GM12878 (cell line): ENCODE data around the gene DZIP1L. TPM values are rescaled to one million over a fixed set of nuclear protein-coding genes. Genes with fewer than 3 reads are reported as not detected.

Source experiments
- ATAC-seq: fragments of 200-7000 bp; cut with Tn5 transposase; 3 replicates; pipeline ENCODE4 v1.9.1; 2020; ENCODE audit warnings: mild to moderate bottlenecking, moderate library complexity
- BruUV-seq: library from RNA; stranded (reverse); fragments of 400-500 nt; replicated peaks from 2 replicates; lab custom pipeline; 2021; lab: Mats Ljungman, UMichigan
- CTCF ChIA-PET: fragments of 300-600 bp; sonication (Branson Sonifier 250); formaldehyde crosslinking; extraction: SDS; loops from one replicate; lab custom pipeline; 2021; ENCODE audit warnings: inconsistent platforms; lab: Yijun Ruan, JAX
- POLR2A ChIA-PET: fragments of 350-600 bp; formaldehyde crosslinking; extraction: SDS; loops from one replicate; lab custom pipeline; 2021; ENCODE audit warnings: inconsistent platforms; lab: Charles Lee
- RAD21 ChIA-PET: fragments of 300-600 bp; sonication (Branson Sonifier 250); formaldehyde crosslinking; loops from one replicate; lab custom pipeline; 2023; ENCODE audit warnings: antibody characterized with exemption; ENCODE audit not compliant: unreplicated experiment; lab: Charles Lee
- SMC1A ChIA-PET: fragments of 300-600 bp; sonication (Branson Sonifier 250); formaldehyde crosslinking; loops from one replicate; lab custom pipeline; 2023; ENCODE audit not compliant: unreplicated experiment, uncharacterized antibody; lab: Charles Lee
- DNase-seq: peaks from one replicate; pipeline ENCODE4 v3.0.0-alpha.2; 2011; ENCODE audit warnings: low read depth, low spot score
- FAIRE-seq: peaks from 3 replicates; lab custom pipeline; 2011; peaks lifted over from hg19 to GRCh38; lab: Jason Lieb, UNC
- H2AFZ ChIP-seq: 2 replicates; pipeline ENCODE4 v1.6.0; 2011; ENCODE audit warnings: low read depth, low read length, control low read depth; ENCODE audit not compliant: control insufficient read depth
- H3K27ac ChIP-seq: 2 replicates; pipeline ENCODE4 v1.5.1; 2011; ENCODE audit warnings: control low read depth; ENCODE audit not compliant: control insufficient read depth, insufficient read depth
- H3K27me3 ChIP-seq, 2 experiments: replicated peaks in 1 of 2; 2 replicates each; pipeline versions ENCODE4 v1.6.0 to v1.6.1; 2011; ENCODE audit warnings: low read length in 1 of 2; ENCODE audit not compliant: control insufficient read depth in 2 of 2, insufficient read depth in 2 of 2
- H3K36me3 ChIP-seq, 2 experiments: 2 replicates each; pipeline ENCODE4 v1.5.1; 2011; ENCODE audit warnings: low read length in 1 of 2; ENCODE audit not compliant: control insufficient read depth in 2 of 2, insufficient read depth in 2 of 2
- H3K4me1 ChIP-seq: 2 replicates; pipeline ENCODE4 v1.6.1; 2011; ENCODE audit warnings: mild to moderate bottlenecking, low read length, moderate library complexity, mixed read lengths; ENCODE audit not compliant: control insufficient read depth, insufficient read depth
- H3K4me2 ChIP-seq: 2 replicates; pipeline ENCODE4 v1.6.0; 2011; ENCODE audit warnings: control low read depth; ENCODE audit not compliant: control insufficient read depth, insufficient read depth
- H3K4me3 ChIP-seq: fragments of 200-600 bp; sonication (generic); 2 replicates; pipeline ENCODE4 v1.5.1; 2016
- H3K79me2 ChIP-seq: 2 replicates; pipeline ENCODE4 v1.6.0; 2011; ENCODE audit warnings: low read length; ENCODE audit not compliant: control insufficient read depth, insufficient read depth
- H3K9ac ChIP-seq: 2 replicates; pipeline ENCODE4 v1.8.0; 2011; ENCODE audit warnings: low read length, control low read depth, mixed read lengths; ENCODE audit not compliant: control insufficient read depth, insufficient read depth
- H3K9me3 ChIP-seq: replicated peaks from 3 replicates; pipeline ENCODE4 v1.5.1; 2011; ENCODE audit warnings: mild to moderate bottlenecking, low read length; ENCODE audit not compliant: control insufficient read depth, insufficient read depth
- H4K20me1 ChIP-seq: 2 replicates; pipeline ENCODE4 v1.6.0; 2011; ENCODE audit not compliant: control insufficient read depth, insufficient read depth
- CEBPB ChIP-seq, 2 experiments: fragments of 150-350 bp in 1 of 2; IDR thresholded peaks; 2 replicates each; pipeline ENCODE4 v1.6.1; 2012 to 2014; ENCODE audit warnings: low read depth in 2 of 2, low read length in 2 of 2, borderline replicate concordance in 1 of 2, inconsistent platforms in 1 of 2
- FOXK2 ChIP-seq: fragments of 450-650 bp; IDR thresholded peaks from 2 replicates; pipeline ENCODE4 v1.6.1; 2017; ENCODE audit warnings: mild to moderate bottlenecking, moderate library complexity
- PAX8 ChIP-seq: fragments of 450-650 bp; IDR thresholded peaks from 2 replicates; pipeline ENCODE4 v1.6.1; 2017; ENCODE audit warnings: mild to moderate bottlenecking, moderate library complexity
- RAD21 ChIP-seq: IDR thresholded peaks from 2 replicates; pipeline ENCODE4 v1.6.1; 2011; ENCODE audit warnings: mild to moderate bottlenecking, low read depth, low read length, moderate library complexity; ENCODE audit not compliant: insufficient read depth
- RELB ChIP-seq: fragments of 450-650 bp; IDR thresholded peaks from 2 replicates; pipeline ENCODE4 v1.6.1; 2017; ENCODE audit warnings: low read depth, mild to moderate bottlenecking, moderate library complexity
- RFX5 ChIP-seq: IDR thresholded peaks from 2 replicates; pipeline ENCODE4 v1.6.1; 2011; ENCODE audit warnings: low read depth, low read length, improper control_type of control experiment
- SMC3 ChIP-seq: IDR thresholded peaks from 2 replicates; pipeline ENCODE4 v1.6.1; 2011; ENCODE audit warnings: low read length, improper control_type of control experiment, borderline replicate concordance
- SREBF2 ChIP-seq: IDR thresholded peaks from 2 replicates; pipeline ENCODE4 v1.6.1; 2012; ENCODE audit warnings: mild to moderate bottlenecking, low read length
- WGBS: methylation state at CpG from one replicate; pipeline ENCODE4 v1.1.6; 2016; ENCODE audit warnings: low lambda C conversion rate; ENCODE audit not compliant: insufficient replicate concordance, insufficient coverage; ENCODE audit errors: missing lambda C conversion rate; 5-methylcytosine and 5-hydroxymethylcytosine counted together
- in situ Hi-C: fragments of 300-500 bp; cut with MboI; formaldehyde crosslinking; loops from 9 replicates; pipeline ENCODE4 v1.14.3; 2018; ENCODE audit warnings: mixed read lengths
- intact Hi-C: fragments of 100-400 bp; cut with micrococcal nuclease; formaldehyde crosslinking; loops from one replicate; pipeline ENCODE4 v1.14.2; 2022; ENCODE audit not compliant: unreplicated experiment
- polyA plus RNA-seq, 11 experiments: library from polyadenylated mRNA; depleted of rRNA in 4 of 11; unstranded in 6 of 11; stranded (reverse) in 5 of 11; fragments of >200 nt; fragmentation: Nextera tagmentation in 4 of 11; fragmentation: Illumina TruSeq in 1 of 11; extraction: Ambion mirVana in 4 of 11; extraction: Trizol in 1 of 11; gene quantifications; 1 replicate in 1 of 11; 2 replicates in 10 of 11; pipeline versions ENCODE4 v1.2.1 to v1.2.3, GENCODE V29; 2011 to 2016; ENCODE audit warnings: inconsistent platforms in 2 of 11, missing spikeins in 2 of 11, low read depth in 1 of 11
- total RNA-seq, 4 experiments: library from RNA; depleted of rRNA in 3 of 4; stranded (reverse); fragments of >200 nt in 3 of 4; fragmentation: Illumina TruSeq in 1 of 4; extraction: Trizol in 1 of 4; gene quantifications; 2 replicates each; pipeline versions ENCODE4 v1.2.1 to v1.2.3, GENCODE V29; 2013 to 2021
- TF ChIP-seq, protein P1 (sequence below): fragments of 450-650 bp; formaldehyde crosslinking; IDR thresholded peaks from 2 replicates; pipeline ENCODE4 v1.5.0; 2022; ENCODE audit warnings: mild to moderate bottlenecking, missing genetic modification characterization
- TF ChIP-seq, protein P2 (sequence below), 3 experiments: IDR thresholded peaks in 2 of 3; conservative IDR thresholded peaks in 1 of 3; 2 replicates each; pipeline ENCODE4 v1.5.1; 2011; ENCODE audit warnings: low read depth in 3 of 3, low read length in 3 of 3, mild to moderate bottlenecking in 3 of 3, control low read depth in 2 of 3, moderate library complexity in 2 of 3, inconsistent platforms in 1 of 3, mixed read lengths in 1 of 3; ENCODE audit not compliant: control insufficient read depth in 2 of 3, insufficient read depth in 1 of 3; ENCODE audit errors: extremely low read depth in 1 of 3

Gene DZIP1L
- total and polyA plus RNA-seq, 10 of the 15 experiments (the other 5 are each of a cell fraction or from before 2014, with no cell fraction given), result not detected

DNA sequence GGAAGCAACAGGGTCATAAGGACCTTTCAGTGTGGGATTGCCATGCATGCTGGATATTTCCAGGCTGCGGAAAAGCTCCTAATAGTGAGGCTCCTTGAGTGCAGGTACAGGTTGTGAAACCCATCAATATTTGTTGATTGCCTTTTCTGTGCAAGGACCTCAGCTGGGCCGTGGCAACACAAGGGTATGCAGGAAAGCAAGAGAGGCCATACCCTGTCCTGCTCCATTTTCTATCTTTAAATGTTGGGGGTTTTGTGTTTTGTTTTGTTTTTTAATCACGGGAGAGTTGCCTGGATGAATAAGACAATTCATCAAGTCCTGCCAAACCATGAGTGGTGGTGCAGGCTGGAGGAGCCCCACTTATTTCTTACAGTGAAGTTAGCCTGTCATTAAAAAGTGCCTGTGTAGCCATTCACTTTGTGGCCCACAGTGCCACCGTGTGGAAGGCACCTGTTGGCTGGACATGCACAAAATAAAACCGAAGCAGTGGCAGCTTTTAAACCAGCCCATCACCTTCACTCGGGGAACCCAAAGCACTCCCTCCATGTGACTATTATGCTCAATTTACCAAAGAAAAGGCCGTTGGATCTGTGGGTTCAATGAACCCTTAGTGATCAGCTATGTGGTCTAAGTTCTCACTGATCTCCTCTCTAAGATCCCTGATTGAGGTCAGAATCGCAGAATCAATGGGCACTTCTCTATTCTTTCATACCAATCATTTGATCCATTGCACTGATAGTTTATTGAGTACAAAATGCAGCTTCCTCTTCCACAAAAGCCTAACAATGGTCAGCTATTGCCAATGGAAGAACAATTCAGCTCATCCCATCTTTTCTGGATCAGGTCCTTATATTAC is 63.2 kb downstream of the DZIP1L start (continued):
- TF ChIP-seq, protein P1, sequence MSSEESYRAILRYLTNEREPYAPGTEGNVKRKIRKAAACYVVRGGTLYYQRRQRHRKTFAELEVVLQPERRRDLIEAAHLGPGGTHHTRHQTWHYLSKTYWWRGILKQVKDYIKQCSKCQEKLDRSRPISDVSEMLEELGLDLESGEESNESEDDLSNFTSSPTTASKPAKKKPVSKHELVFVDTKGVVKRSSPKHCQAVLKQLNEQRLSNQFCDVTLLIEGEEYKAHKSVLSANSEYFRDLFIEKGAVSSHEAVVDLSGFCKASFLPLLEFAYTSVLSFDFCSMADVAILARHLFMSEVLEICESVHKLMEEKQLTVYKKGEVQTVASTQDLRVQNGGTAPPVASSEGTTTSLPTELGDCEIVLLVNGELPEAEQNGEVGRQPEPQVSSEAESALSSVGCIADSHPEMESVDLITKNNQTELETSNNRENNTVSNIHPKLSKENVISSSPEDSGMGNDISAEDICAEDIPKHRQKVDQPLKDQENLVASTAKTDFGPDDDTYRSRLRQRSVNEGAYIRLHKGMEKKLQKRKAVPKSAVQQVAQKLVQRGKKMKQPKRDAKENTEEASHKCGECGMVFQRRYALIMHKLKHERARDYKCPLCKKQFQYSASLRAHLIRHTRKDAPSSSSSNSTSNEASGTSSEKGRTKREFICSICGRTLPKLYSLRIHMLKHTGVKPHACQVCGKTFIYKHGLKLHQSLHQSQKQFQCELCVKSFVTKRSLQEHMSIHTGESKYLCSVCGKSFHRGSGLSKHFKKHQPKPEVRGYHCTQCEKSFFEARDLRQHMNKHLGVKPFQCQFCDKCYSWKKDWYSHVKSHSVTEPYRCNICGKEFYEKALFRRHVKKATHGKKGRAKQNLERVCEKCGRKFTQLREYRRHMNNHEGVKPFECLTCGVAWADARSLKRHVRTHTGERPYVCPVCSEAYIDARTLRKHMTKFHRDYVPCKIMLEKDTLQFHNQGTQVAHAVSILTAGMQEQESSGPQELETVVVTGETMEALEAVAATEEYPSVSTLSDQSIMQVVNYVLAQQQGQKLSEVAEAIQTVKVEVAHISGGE (CRISPR knock-in tag), result no peak

- Histone ChIP-seq H3K27me3 (no peaks in the 10 kb centered on the region), H4K20me1 (no peaks in the 10 kb centered on the region), H3K79me2 (no peaks in the 10 kb centered on the region), H2AFZ (no peak overlapping the region), H3K4me3 (no peak overlapping the region), H3K27ac (no peak overlapping the region), H3K9me3 (no peaks in the 10 kb centered on the region; the same call in 2 of the 3 replicates), H3K4me2 (no peak overlapping the region), H3K9ac (no peak overlapping the region), H3K4me1 (peaks cover 14% of the 10 kb centered on the region; the same call in 1 of the 2 replicates), H3K36me3 (no peaks in the 10 kb centered on the region)
- peak; percentile 11; the same call in 1 of the 3 replicates for ATAC-seq
- 0 out of 2 replicates have a peak, but pooled peaks have one; percentile 43 for TF ChIP-seq RFX5
- no peak for TF ChIP-seq CEBPB (IDR thresholded peaks at IDR 0.05; ENCODE audit: borderline replicate concordance in 1 of 2, low read depth in 2 of 2, low read length in 2 of 2)
- peak; percentile 24; the same call in 1 of the 2 replicates for TF ChIP-seq SMC3
- no peak for TF ChIP-seq PAX8
- peak; percentile 44 for TF ChIP-seq RAD21
- TF ChIP-seq, protein P2, sequence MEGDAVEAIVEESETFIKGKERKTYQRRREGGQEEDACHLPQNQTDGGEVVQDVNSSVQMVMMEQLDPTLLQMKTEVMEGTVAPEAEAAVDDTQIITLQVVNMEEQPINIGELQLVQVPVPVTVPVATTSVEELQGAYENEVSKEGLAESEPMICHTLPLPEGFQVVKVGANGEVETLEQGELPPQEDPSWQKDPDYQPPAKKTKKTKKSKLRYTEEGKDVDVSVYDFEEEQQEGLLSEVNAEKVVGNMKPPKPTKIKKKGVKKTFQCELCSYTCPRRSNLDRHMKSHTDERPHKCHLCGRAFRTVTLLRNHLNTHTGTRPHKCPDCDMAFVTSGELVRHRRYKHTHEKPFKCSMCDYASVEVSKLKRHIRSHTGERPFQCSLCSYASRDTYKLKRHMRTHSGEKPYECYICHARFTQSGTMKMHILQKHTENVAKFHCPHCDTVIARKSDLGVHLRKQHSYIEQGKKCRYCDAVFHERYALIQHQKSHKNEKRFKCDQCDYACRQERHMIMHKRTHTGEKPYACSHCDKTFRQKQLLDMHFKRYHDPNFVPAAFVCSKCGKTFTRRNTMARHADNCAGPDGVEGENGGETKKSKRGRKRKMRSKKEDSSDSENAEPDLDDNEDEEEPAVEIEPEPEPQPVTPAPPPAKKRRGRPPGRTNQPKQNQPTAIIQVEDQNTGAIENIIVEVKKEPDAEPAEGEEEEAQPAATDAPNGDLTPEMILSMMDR (IDR thresholded peaks at IDR 0.05 in 2 of 3, conservative IDR thresholded peaks at IDR 0.05 in 1 of 3; ENCODE audit: control insufficient read depth in 2 of 3, extremely low read depth in 1 of 3, insufficient read depth in 1 of 3, low read depth in 3 of 3, low read length in 3 of 3), result peak; percentile 13 to 31 (median 23); a peak in 3 of 6 replicates
- no peak for TF ChIP-seq FOXK2
- no peak for TF ChIP-seq RELB
- no peak for TF ChIP-seq SREBF2
- intact Hi-C loops (no loop called here), in situ Hi-C loops (loop anchor here (10.0 kb wide), 1 partner anchor 335 kb away; no protein-coding TSS in a partner anchor)
- no peak for FAIRE-seq
- ChIA-PET SMC1A (interaction anchor here (0.9 to 6.6 kb wide), 7 partner anchors 10 to 339 kb away, joined by 4 to 80 read pairs (median 11); no protein-coding TSS in a partner anchor), CTCF (interaction anchor here (0.6 to 4.9 kb wide), 14 partner anchors 8 to 1017 kb away, joined by 3 to 52 read pairs (median 5); no protein-coding TSS in a partner anchor), RAD21 (interaction anchor here (1.3 to 4.6 kb wide), 4 partner anchors 10 to 1017 kb away, joined by 3 to 43 read pairs (median 18); no protein-coding TSS in a partner anchor), POLR2A (interaction anchor here (1.5 kb wide), 1 partner anchor 11 kb away, joined by 4 read pairs; no protein-coding TSS in a partner anchor)
- BruUV-seq, result no TSS peak
- DNase-seq, result no peak
- 85% methylated on average over 9 of the region's 9 CpGs for WGBS
Measured at GRCh38 chr3:138049157-138049919, 66.1 kb downstream of the DZIP1L start.
